Duodenal mucosa (tissue), 2 donors: ENCODE results near the gene KRT35.

Experiments
- H3K27ac ChIP-seq: one replicate; pipeline ENCODE4 v1.7.0; 2013; ENCODE audit warnings: low read depth, low read length
- H3K27me3 ChIP-seq, 2 donors: one replicate each; pipeline ENCODE4 v1.7.0; 2013; ENCODE audit warnings: low read length in 2 of 2, control low read depth in 1 of 2; ENCODE audit not compliant: insufficient read depth in 2 of 2, control insufficient read depth in 1 of 2
- H3K36me3 ChIP-seq, 2 donors: one replicate each; pipeline ENCODE4 v1.7.0; 2013; ENCODE audit warnings: low read length in 2 of 2, control low read depth in 1 of 2; ENCODE audit not compliant: insufficient read depth in 2 of 2, control insufficient read depth in 1 of 2
- H3K4me1 ChIP-seq, 2 donors: one replicate each; pipeline ENCODE4 v1.7.0; 2013; ENCODE audit warnings: low read length in 2 of 2, control low read depth in 1 of 2; ENCODE audit not compliant: insufficient read depth in 2 of 2, control insufficient read depth in 1 of 2
- H3K4me3 ChIP-seq, 2 donors: one replicate each; pipeline ENCODE4 v1.7.0; 2013; ENCODE audit warnings: low read length in 2 of 2, low read depth in 1 of 2
- H3K9ac ChIP-seq, 2 donors: one replicate each; pipeline ENCODE4 v1.7.0; 2013; ENCODE audit warnings: low read length in 2 of 2, low read depth in 1 of 2
- H3K9me3 ChIP-seq, 2 donors: one replicate each; pipeline ENCODE4 v1.7.0; 2013; ENCODE audit warnings: low read length in 2 of 2, control low read depth in 1 of 2; ENCODE audit not compliant: control insufficient read depth in 1 of 2

Gene KRT35

GRCh38 chr17:41511716-41512115, 30.8 kb upstream of the KRT35 start:
- Histone ChIP-seq H3K4me1 (peaks cover 20 to 22% of the 10 kb centered on the region in 2 donors), H3K27ac (no peak overlapping the region), H3K27me3 (no peaks in the 10 kb centered on the region), H3K36me3 (no peaks in the 10 kb centered on the region), H3K9me3 (no peaks in the 10 kb centered on the region), H3K9ac (no peak overlapping the region), H3K4me3 (no peak overlapping the region)

DNA sequence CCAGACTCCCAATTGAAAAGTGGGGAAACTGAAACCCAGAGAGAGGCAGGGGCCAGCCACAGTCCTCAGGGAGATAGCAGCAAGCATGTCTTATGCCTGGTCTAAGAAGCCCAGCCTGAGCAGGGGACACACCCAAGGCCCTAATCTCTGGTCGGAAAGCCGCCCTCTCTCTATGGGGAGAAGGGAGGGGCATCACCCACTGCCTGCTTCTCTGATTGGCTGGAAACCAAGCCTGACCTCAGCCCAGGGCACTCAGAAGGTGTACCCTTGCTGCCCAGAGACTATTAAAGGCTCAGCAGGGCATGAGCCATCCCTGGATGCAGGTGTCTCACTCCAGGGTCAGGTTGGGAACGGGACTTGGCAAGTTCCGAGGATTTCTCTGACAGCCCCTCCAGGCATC, 30.2 kb upstream of the KRT35 start:
- Histone ChIP-seq H3K4me1 (peaks cover 20 to 25% of the 10 kb centered on the region in 2 donors), H3K27me3 (peaks cover 0 to 3% of the 10 kb centered on the region in 2 donors), H3K4me3 (no peak overlapping the region), H3K9me3 (no peaks in the 10 kb centered on the region), H3K36me3 (no peaks in the 10 kb centered on the region), H3K27ac (no peak overlapping the region), H3K9ac (peak overlapping the region in 1 of 2 donors; percentile 13)

GRCh38 chr17:41510251-41511065, 29.5 kb upstream of the KRT35 start:
- Histone ChIP-seq H3K4me3 (no peak overlapping the region), H3K27ac (no peak overlapping the region), H3K9me3 (no peaks in the 10 kb centered on the region), H3K9ac (no peak overlapping the region), H3K4me1 (peaks cover 20 to 31% of the 10 kb centered on the region in 2 donors), H3K36me3 (no peaks in the 10 kb centered on the region), H3K27me3 (peaks cover 0 to 3% of the 10 kb centered on the region in 2 donors)

GRCh38 chr17:41507315-41507880, 26.4 kb upstream of the KRT35 start:
- Histone ChIP-seq H3K9ac (no peak overlapping the region), H3K27ac (no peak overlapping the region), H3K4me1 (peaks cover 20 to 31% of the 10 kb centered on the region in 2 donors), H3K36me3 (no peaks in the 10 kb centered on the region), H3K4me3 (no peak overlapping the region), H3K27me3 (peaks cover 0 to 3% of the 10 kb centered on the region in 2 donors), H3K9me3 (no peaks in the 10 kb centered on the region)

GRCh38 chr17:41505809-41506767, 25.1 kb upstream of the KRT35 start:
- Histone ChIP-seq H3K36me3 (no peaks in the 10 kb centered on the region), H3K9me3 (no peaks in the 10 kb centered on the region), H3K4me3 (no peak overlapping the region), H3K27ac (no peak overlapping the region), H3K9ac (no peak overlapping the region), H3K27me3 (peaks cover 0 to 3% of the 10 kb centered on the region in 2 donors), H3K4me1 (peaks cover 13 to 21% of the 10 kb centered on the region in 2 donors)

GRCh38 chr17:41505007-41505808, 24.3 kb upstream of the KRT35 start, which contains the start of gene KRT13:
Gene KRT13, minus strand, starts transcription at chr17:41505612. Its CDS starts 62 bp downstream, at chr17:41505550.
- H3K4me1 ChIP-seq = peaks cover 4 to 12% of the 10 kb centered on the region in 2 donors
- no peak within 1 kb of the TSS for H3K27ac ChIP-seq
- H3K9me3 ChIP-seq = no peaks in the 10 kb centered on the region
- H3K27me3 ChIP-seq = peaks cover 0 to 3% of the 10 kb centered on the region in 2 donors
- no peak within 1 kb of the TSS for H3K9ac ChIP-seq
- H3K4me3 ChIP-seq = no peak within 1 kb of the TSS
- H3K36me3 ChIP-seq = no peaks in the 10 kb centered on the region

DNA sequence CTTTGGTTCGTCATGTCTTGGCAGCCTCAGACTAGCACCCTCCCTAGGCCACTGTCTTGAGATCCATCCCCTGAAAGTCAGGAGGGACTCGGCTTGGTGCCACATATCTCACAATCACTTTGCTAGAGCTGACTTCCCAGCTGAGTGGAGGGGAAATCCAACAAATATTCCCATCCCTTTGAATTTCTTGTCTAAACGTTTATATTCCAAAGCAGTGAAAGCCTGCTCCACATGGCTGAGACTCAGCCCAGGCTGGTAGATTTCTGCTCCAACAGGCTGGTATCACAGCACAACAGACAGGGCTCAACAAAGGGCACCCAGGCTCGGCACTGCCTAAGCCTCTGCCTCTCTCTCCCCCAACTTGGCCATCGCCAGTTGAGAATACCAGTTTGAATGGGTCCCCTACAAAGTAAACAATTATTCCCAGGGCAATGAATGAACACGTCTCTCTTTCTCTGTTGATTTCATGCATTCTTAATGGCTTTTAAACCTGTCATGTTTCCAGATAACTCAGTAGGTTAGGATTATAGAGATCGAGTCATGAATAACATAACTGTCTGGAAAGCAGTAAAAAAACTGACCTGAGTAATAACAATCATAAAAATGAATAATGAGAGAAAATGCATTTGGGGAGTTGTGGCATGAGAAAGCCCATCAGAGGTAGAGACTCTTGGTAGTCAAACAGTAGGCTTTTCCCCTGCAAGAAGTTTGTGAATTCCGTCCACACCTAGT, 23.5 kb upstream of the KRT35 start:
- Histone ChIP-seq H3K27me3 (peaks cover 0 to 3% of the 10 kb centered on the region in 2 donors), H3K36me3 (no peaks in the 10 kb centered on the region), H3K4me1 (peaks cover 0 to 9% of the 10 kb centered on the region in 2 donors), H3K4me3 (no peak overlapping the region), H3K9ac (no peak overlapping the region), H3K27ac (no peak overlapping the region), H3K9me3 (no peaks in the 10 kb centered on the region)

GRCh38 chr17:41503202-41503601, 22.3 kb upstream of the KRT35 start:
- H3K27ac ChIP-seq = no peak overlapping the region
- H3K4me1 ChIP-seq = peaks cover 0 to 9% of the 10 kb centered on the region in 2 donors
- H3K9me3 ChIP-seq = no peaks in the 10 kb centered on the region
- H3K36me3 ChIP-seq = no peaks in the 10 kb centered on the region
- H3K27me3 ChIP-seq = peaks cover 0 to 3% of the 10 kb centered on the region in 2 donors
- H3K4me3 ChIP-seq = no peak overlapping the region
- H3K9ac ChIP-seq = no peak overlapping the region
